ENCODE measurements around the gene SLC49A4. TPM values are rescaled to one million over a fixed set of nuclear protein-coding genes. Genes with fewer than 3 reads are reported as not detected.

Gene SLC49A4
- polyA plus RNA-seq, 1 of the 3 experiments (the other 2 are of a cell fraction), result 6.4 TPM

GRCh38 chr3:122916084-122916483 lies 121.2 kb downstream of the SLC49A4 start:
- no peaks in the 10 kb centered on the region for H3K9me3 ChIP-seq
- H2AFZ ChIP-seq (ENCODE audit: low read depth), result no peak overlapping the region
- H3K36me3 ChIP-seq (replicated peaks in 1 of 2; ENCODE audit: control insufficient read depth in 1 of 2, insufficient read depth in 2 of 2, low read length in 1 of 2), result no peaks in the 10 kb centered on the region
- H3K9me2 ChIP-seq, result no peaks in the 10 kb centered on the region
- POLR2A ChIA-PET, result no interaction called here
- no peaks in the 10 kb centered on the region for H3F3A ChIP-seq (replicated peaks; ENCODE audit: insufficient read depth)
- no peak overlapping the region for H3K4me2 ChIP-seq
- no peaks in the 10 kb centered on the region; the same call in 1 of the 2 replicates for H3K27me3 ChIP-seq (ENCODE audit: insufficient read depth)
- no peaks in the 10 kb centered on the region for H3K4me1 ChIP-seq (ENCODE audit: control insufficient read depth in 1 of 2, insufficient read depth in 2 of 2, low read depth in 1 of 2, low read length in 1 of 2)
- no peaks in the 10 kb centered on the region for H3K79me2 ChIP-seq (ENCODE audit: insufficient read depth)
- H4K20me1 ChIP-seq (ENCODE audit: insufficient read depth), result no peaks in the 10 kb centered on the region
- 62% methylated on average over 4 of the region's 4 CpGs for WGBS (ENCODE audit: low lambda C conversion rate)
- CTCF ChIA-PET, result interaction anchor here (0.6 to 0.9 kb wide), 3 partner anchors 31 to 1315 kb away, joined by 3 to 4 read pairs (median 3); no protein-coding TSS in a partner anchor
- H3K27ac ChIP-seq (ENCODE audit: low read depth in 2 of 2, low read length in 1 of 2), result no peak overlapping the region
- TF ChIP-seq YY1 (IDR thresholded peaks at IDR 0.05; ENCODE audit: low read depth), result no peak
- no peak for TF ChIP-seq FOSL2 (IDR thresholded peaks at IDR 0.05; ENCODE audit: borderline replicate concordance, low read depth)
- no peak for TF ChIP-seq TEAD4 (IDR thresholded peaks at IDR 0.05; ENCODE audit: borderline replicate concordance, insufficient read depth)
- TF ChIP-seq FOXM1 (IDR thresholded peaks at IDR 0.05; ENCODE audit: low read depth), result no peak
- no peak for TF ChIP-seq ELF1 (IDR thresholded peaks at IDR 0.05)
- no peak overlapping the region for H3K9ac ChIP-seq
- DNase-seq, result no peak
- H3K4me3 ChIP-seq (ENCODE audit: low read depth in 2 of 2, low read length in 1 of 2), result no peak overlapping the region

- Histone ChIP-seq H3K9ac (no peak overlapping the region), H2AFZ (ENCODE audit: low read depth) (no peak overlapping the region), H3K4me2 (no peak overlapping the region), H3F3A (replicated peaks; ENCODE audit: insufficient read depth) (no peaks in the 10 kb centered on the region), H3K9me3 (no peaks in the 10 kb centered on the region), H3K4me1 (ENCODE audit: control insufficient read depth in 1 of 2, insufficient read depth in 2 of 2, low read depth in 1 of 2, low read length in 1 of 2) (no peaks in the 10 kb centered on the region), H3K27me3 (ENCODE audit: insufficient read depth) (no peaks in the 10 kb centered on the region; the same call in 1 of the 2 replicates), H4K20me1 (ENCODE audit: insufficient read depth) (no peaks in the 10 kb centered on the region), H3K79me2 (ENCODE audit: insufficient read depth) (no peaks in the 10 kb centered on the region), H3K9me2 (no peaks in the 10 kb centered on the region), H3K4me3 (ENCODE audit: low read depth in 2 of 2, low read length in 1 of 2) (no peak overlapping the region), H3K27ac (ENCODE audit: low read depth in 2 of 2, low read length in 1 of 2) (no peak overlapping the region), H3K36me3 (replicated peaks in 1 of 2; ENCODE audit: control insufficient read depth in 1 of 2, insufficient read depth in 2 of 2, low read length in 1 of 2) (no peaks in the 10 kb centered on the region)
- ChIA-PET CTCF (interaction anchor here (0.6 to 3.1 kb wide), 4 partner anchors 26 to 1315 kb away, joined by 3 to 13 read pairs (median 4); no protein-coding TSS in a partner anchor), POLR2A (no interaction called here)
- WGBS (ENCODE audit: low lambda C conversion rate), result 61% methylated on average over 6 of the region's 6 CpGs
- DNase-seq, result no peak
- TF ChIP-seq SMC3 (IDR thresholded peaks at IDR 0.05; ENCODE audit: low read depth, low read length) (no peak), RXRA (IDR thresholded peaks at IDR 0.05; ENCODE audit: borderline replicate concordance, low read depth) (no peak), GATA2 (CRISPR knock-in tag; IDR thresholded peaks at IDR 0.05) (no peak), EP300 (IDR thresholded peaks at IDR 0.05; ENCODE audit: borderline replicate concordance in 1 of 2, low read depth in 1 of 2, low read length in 1 of 2) (no peak), GABPA (IDR thresholded peaks at IDR 0.05; ENCODE audit: low read depth) (no peak), MXI1 (IDR thresholded peaks at IDR 0.05; ENCODE audit: low read depth, low read length) (no peak), TAF1 (IDR thresholded peaks at IDR 0.05; ENCODE audit: borderline replicate concordance, low read depth, low read length) (no peak)
- TF ChIP-seq, protein P1, sequence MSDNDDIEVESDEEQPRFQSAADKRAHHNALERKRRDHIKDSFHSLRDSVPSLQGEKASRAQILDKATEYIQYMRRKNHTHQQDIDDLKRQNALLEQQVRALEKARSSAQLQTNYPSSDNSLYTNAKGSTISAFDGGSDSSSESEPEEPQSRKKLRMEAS (IDR thresholded peaks at IDR 0.05; ENCODE audit: low read depth), result no peak
- TF ChIP-seq, protein P2, sequence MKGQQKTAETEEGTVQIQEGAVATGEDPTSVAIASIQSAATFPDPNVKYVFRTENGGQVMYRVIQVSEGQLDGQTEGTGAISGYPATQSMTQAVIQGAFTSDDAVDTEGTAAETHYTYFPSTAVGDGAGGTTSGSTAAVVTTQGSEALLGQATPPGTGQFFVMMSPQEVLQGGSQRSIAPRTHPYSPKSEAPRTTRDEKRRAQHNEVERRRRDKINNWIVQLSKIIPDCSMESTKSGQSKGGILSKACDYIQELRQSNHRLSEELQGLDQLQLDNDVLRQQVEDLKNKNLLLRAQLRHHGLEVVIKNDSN (IDR thresholded peaks at IDR 0.05; ENCODE audit: borderline replicate concordance, low read depth), result no peak
Measured at GRCh38 chr3:122916580-122916979, 121.7 kb downstream of the SLC49A4 start.

Data from SK-N-SH (cell line).